ENCODE data around the gene GREM1. TPM values are rescaled to one million over a fixed set of nuclear protein-coding genes. Genes with fewer than 3 reads are reported as not detected.

GREM1 gene
- total and polyA plus RNA-seq, 5 donors = 0.11 to 0.56 (median 0.20) TPM

DNA sequence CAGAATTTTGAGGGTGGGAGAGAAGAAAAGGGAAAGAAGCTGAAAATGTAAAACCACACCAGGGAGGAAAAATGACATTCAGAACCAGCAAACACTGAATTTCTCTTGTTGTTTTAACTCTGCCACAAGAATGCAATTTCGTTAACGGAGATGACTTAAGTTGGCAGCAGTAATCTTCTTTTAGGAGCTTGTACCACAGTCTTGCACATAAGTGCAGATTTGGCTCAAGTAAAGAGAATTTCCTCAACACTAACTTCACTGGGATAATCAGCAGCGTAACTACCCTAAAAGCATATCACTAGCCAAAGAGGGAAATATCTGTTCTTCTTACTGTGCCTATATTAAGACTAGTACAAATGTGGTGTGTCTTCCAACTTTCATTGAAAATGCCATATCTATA is 15.5 kb downstream of the GREM1 start:
- ATAC-seq = no peak
- intact Hi-C loops (cut with DNase I) = loop anchor here in 1 of 4 donors (10.0 kb wide), 1 partner anchor 58 kb away; no protein-coding TSS in a partner anchor
- WGBS = 47% methylated on average over 3 of the region's 3 CpGs
- no peak overlapping the region for H3K27ac ChIP-seq (ENCODE audit: low read length)
- DNase-seq = no peak
- no peak overlapping the region for H3K4me3 ChIP-seq (ENCODE audit: low read length)
- H3K4me1 ChIP-seq (ENCODE audit: control insufficient read depth, insufficient read depth, low read length) = no peaks in the 10 kb centered on the region
- H3K27me3 ChIP-seq (ENCODE audit: control insufficient read depth, insufficient read depth) = no peaks in the 10 kb centered on the region
- H3K9me3 ChIP-seq (ENCODE audit: control insufficient read depth, low read length) = no peaks in the 10 kb centered on the region

DNA sequence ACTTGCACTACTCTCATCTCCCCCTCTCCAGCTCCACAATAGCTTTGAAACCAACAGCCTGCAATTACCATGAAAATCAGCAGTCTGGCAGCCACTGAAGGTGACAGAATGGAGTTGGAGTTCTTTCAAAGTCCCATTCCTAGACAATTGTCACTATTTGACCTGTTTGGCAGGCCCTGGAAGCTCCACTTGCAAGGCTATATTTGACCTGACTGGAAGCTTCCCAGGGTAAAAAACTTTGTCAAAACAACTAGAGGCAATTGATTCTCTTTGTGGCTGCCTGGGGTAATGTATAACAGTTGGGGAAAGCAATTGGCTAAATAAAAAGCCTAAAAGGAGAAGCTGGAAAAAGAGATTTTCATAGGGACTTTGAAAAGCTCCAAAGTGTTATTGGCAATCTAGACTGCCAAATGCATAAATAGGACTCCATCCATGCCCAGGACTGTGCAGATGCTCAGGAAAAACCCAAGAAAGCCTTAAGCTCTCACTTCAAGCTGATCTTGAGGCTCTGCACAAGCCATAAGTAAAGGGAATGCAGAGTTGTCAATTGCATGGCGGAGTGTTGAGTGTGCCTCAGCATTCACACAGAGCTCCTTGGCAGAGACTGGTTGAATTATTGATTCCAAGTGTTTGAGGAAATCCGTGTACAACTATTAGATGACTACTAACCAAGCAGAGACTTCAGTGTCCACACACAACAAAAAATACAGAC is 18.3 kb downstream of the GREM1 start:
- H3K27ac ChIP-seq (ENCODE audit: low read length) = no peak overlapping the region
- H3K27me3 ChIP-seq (ENCODE audit: control insufficient read depth, insufficient read depth) = no peaks in the 10 kb centered on the region
- ATAC-seq (no peak), DNase-seq (no peak)
- intact Hi-C loops (cut with DNase I) = loop anchor here in 1 of 4 donors (10.0 kb wide), 1 partner anchor 61 kb away; no protein-coding TSS in a partner anchor
- peaks cover 4% of the 10 kb centered on the region for H3K9me3 ChIP-seq (ENCODE audit: control insufficient read depth, low read length)
- 77% methylated on average over 2 of the region's 2 CpGs for WGBS
- no peaks in the 10 kb centered on the region for H3K4me1 ChIP-seq (ENCODE audit: control insufficient read depth, insufficient read depth, low read length)
- no peak overlapping the region for H3K4me3 ChIP-seq (ENCODE audit: low read length)

DNA sequence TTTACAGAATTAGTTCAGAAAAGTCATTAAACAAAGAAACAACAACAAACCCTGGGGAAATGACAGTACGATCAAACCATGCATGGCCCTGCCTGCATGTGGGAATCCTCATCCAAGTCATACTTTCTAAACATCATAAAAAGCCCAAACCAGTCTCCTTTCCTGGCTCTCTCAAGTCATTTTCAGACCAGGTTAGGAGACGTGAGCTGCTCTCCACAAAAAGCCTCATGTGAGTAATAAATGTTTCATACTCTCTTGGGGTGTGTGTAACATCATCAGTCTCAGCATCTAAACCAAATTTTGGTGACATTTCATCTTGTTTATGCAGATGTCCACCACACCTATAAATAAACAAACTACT is 18.9 kb downstream of the GREM1 start:
- peaks cover 4% of the 10 kb centered on the region for H3K9me3 ChIP-seq (ENCODE audit: control insufficient read depth, low read length)
- no peak overlapping the region for H3K4me3 ChIP-seq (ENCODE audit: low read length)
- DNase-seq (no peak), ATAC-seq (no peak)
- no peaks in the 10 kb centered on the region for H3K27me3 ChIP-seq (ENCODE audit: control insufficient read depth, insufficient read depth)
- H3K27ac ChIP-seq (ENCODE audit: low read length) = no peak overlapping the region
- H3K4me1 ChIP-seq (ENCODE audit: control insufficient read depth, insufficient read depth, low read length) = no peaks in the 10 kb centered on the region
- intact Hi-C loops (cut with DNase I) = loop anchor here in 1 of 4 donors (10.0 kb wide), 1 partner anchor 62 kb away; no protein-coding TSS in a partner anchor
- 83% methylated on average over 2 of the region's 2 CpGs for WGBS

DNA sequence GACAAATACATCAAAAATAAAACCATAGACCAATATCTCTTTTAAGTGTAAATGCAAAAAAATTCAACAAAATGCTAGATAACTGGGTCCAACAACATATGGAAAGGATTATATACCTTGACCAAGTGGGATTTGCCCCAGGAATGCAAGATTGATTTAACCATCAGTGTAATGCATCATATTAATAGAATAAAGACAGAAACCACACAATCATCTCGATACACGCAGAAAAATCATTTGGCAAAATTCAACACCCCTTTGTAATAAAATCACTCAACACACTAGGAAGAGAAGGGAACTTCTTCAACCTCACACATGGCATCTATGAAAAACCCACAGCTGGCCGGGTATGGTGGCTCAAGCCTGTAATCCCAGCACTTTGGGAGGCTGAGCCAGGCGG is 19.5 kb downstream of the GREM1 start:
- no peaks in the 10 kb centered on the region for H3K27me3 ChIP-seq (ENCODE audit: control insufficient read depth, insufficient read depth)
- H3K4me1 ChIP-seq (ENCODE audit: control insufficient read depth, insufficient read depth, low read length) = no peaks in the 10 kb centered on the region
- intact Hi-C loops (cut with DNase I) = loop anchor here in 1 of 4 donors (10.0 kb wide), 1 partner anchor 63 kb away; no protein-coding TSS in a partner anchor
- DNase-seq = no peak
- WGBS = 91% methylated on average over 4 of the region's 4 CpGs
- peaks cover 4% of the 10 kb centered on the region for H3K9me3 ChIP-seq (ENCODE audit: control insufficient read depth, low read length)
- ATAC-seq = no peak
- H3K4me3 ChIP-seq (ENCODE audit: low read length) = no peak overlapping the region
- no peak overlapping the region for H3K27ac ChIP-seq (ENCODE audit: low read length)

DNA sequence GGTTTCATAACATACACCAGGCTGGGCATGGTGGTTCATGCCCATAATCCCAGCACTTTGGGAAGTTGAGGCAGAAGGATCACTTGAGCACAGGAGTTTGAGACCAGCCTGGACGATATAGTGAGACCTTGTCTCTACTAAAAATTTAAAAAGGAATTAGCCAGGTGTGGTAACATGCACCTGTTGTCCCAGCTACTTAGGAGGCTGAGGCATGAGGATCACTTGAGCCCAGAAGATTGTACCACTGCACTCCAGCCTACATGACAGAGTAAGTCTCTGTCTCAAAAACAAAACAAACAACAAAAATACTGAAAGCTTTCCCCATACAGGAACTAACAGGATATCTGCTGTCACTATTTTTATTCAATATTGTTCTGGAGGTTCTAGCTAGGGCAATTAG is 20.9 kb downstream of the GREM1 start:
- Histone ChIP-seq H3K27ac (ENCODE audit: low read length) (no peak overlapping the region), H3K4me1 (ENCODE audit: control insufficient read depth, insufficient read depth, low read length) (no peaks in the 10 kb centered on the region), H3K4me3 (ENCODE audit: low read length) (no peak overlapping the region), H3K27me3 (ENCODE audit: control insufficient read depth, insufficient read depth) (no peaks in the 10 kb centered on the region), H3K9me3 (ENCODE audit: control insufficient read depth, low read length) (peaks cover 4% of the 10 kb centered on the region)
- ATAC-seq (no peak), DNase-seq (no peak)
- WGBS = 79% methylated on average over 1 of the region's 1 CpG
- intact Hi-C loops (cut with DNase I) = loop anchor here in 1 of 4 donors (10.0 kb wide), 1 partner anchor 64 kb away; no protein-coding TSS in a partner anchor

DNA sequence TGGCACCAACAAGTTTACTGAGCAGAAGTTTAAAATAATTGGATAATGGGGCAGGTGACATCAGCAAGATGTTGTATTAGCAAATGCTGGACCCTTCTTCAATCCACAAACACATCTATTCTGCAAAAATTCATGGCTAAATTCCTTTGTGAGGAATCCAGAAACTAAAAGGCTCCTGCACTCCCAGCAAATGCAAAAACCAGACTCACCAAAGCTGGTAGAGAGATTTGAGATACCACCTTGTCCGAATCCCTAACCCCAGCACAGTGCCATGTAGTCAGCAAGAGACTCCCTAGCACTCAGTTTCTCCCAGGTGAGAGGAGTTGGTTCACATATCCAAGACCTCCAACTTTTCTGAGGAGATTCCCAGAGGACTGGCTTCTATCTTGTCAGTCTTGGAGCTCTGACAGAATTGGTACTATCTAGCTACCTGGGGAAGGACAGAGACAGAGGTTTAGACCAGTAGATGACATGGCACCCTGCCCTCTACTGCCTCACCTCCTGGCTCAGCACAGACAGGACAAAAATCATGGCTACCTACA is 21.8 kb downstream of the GREM1 start:
- DNase-seq (no peak), ATAC-seq (no peak)
- Histone ChIP-seq H3K27me3 (ENCODE audit: control insufficient read depth, insufficient read depth) (no peaks in the 10 kb centered on the region), H3K9me3 (ENCODE audit: control insufficient read depth, low read length) (peaks cover 4% of the 10 kb centered on the region), H3K4me1 (ENCODE audit: control insufficient read depth, insufficient read depth, low read length) (no peaks in the 10 kb centered on the region), H3K4me3 (ENCODE audit: low read length) (no peak overlapping the region), H3K27ac (ENCODE audit: low read length) (no peak overlapping the region)
- intact Hi-C loops (cut with DNase I) = loop anchor here in 1 of 4 donors (10.0 kb wide), 1 partner anchor 65 kb away; no protein-coding TSS in a partner anchor
- 76% methylated on average over 1 of the region's 1 CpG for WGBS

DNA sequence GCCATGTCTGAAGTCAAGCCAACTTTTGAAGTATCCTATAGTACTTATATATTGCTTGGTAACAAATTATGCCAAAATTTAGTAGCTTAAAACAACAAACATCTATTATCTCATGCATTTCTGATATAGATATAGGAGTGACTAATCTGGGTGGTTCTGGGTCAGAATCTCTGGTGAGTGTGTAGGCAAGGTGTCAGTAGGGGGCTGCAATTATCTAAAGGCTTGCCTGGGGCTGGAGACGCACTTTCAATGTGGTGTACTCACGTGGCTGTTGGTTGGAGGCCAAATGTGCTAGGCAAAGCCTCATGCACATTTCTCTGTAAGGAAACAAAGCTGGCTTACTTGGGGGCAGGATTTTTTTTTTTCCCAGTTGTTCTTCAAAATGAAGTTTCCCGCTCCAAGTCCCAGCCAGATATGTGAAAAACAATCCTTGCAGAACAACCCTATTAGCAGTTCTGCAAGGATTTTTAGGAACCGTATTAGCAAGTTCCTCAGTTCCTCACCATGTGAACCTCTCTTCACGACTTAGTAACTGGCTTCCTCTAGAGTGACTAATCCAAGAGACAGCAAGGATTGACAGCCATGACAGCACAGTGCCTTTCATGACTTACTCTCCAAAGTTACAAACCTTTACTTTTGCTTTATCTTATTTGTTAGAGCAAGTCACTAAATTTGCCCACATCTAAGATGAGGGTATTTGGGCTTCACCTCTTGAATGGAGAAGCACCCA is 25.8 kb downstream of the GREM1 start:
- Histone ChIP-seq H3K9me3 (ENCODE audit: control insufficient read depth, low read length) (peaks cover 4% of the 10 kb centered on the region), H3K27me3 (ENCODE audit: control insufficient read depth, insufficient read depth) (no peaks in the 10 kb centered on the region), H3K4me3 (ENCODE audit: low read length) (no peak overlapping the region), H3K4me1 (ENCODE audit: control insufficient read depth, insufficient read depth, low read length) (no peaks in the 10 kb centered on the region), H3K27ac (ENCODE audit: low read length) (no peak overlapping the region)
- ATAC-seq (no peak), DNase-seq (no peak)
- intact Hi-C loops (cut with DNase I) = no loop called here
- 40% methylated on average over 5 of the region's 5 CpGs for WGBS

DNA sequence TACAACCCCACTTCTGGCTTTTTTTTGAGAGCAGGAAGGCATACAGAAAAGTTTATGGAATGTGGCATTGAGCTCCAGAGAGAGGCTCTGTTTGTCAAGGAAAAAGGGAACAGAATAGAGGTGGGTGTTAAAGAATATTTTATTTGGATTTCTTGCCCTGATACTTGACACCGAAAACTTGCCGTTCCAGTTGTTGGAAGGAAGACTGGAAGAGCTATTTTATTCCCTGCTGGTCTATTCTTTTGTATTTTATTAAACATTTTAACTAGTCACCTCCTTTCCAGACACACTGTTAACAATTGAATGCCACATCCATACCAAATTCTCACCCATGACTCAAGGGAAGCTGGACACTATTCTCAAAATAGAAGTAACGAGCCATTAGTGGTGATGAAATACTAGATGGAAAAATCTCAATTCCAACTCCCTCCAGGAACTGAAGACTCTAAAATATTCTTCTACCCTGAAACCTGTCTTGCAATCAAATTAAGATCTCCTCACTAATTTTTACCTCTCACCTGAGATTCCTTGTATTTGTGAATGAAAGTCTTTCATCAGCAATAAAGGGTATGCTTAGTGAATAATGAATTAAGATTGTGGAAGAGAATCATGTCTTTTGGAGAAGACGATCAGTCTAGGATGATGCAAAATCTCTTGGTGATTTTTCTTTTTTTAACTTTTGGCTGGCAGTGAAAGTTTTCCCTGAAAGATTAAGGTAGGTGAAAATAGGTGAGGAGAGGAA is 28.5 kb downstream of the GREM1 start:
- H3K4me3 ChIP-seq (ENCODE audit: low read length) = no peak overlapping the region
- no peak overlapping the region for H3K27ac ChIP-seq (ENCODE audit: low read length)
- WGBS = 90% methylated on average over 4 of the region's 4 CpGs
- DNase-seq (no peak), ATAC-seq (no peak)
- no peaks in the 10 kb centered on the region for H3K27me3 ChIP-seq (ENCODE audit: control insufficient read depth, insufficient read depth)
- no peaks in the 10 kb centered on the region for H3K9me3 ChIP-seq (ENCODE audit: control insufficient read depth, low read length)
- H3K4me1 ChIP-seq (ENCODE audit: control insufficient read depth, insufficient read depth, low read length) = no peaks in the 10 kb centered on the region
- intact Hi-C loops (cut with DNase I) = no loop called here

DNA sequence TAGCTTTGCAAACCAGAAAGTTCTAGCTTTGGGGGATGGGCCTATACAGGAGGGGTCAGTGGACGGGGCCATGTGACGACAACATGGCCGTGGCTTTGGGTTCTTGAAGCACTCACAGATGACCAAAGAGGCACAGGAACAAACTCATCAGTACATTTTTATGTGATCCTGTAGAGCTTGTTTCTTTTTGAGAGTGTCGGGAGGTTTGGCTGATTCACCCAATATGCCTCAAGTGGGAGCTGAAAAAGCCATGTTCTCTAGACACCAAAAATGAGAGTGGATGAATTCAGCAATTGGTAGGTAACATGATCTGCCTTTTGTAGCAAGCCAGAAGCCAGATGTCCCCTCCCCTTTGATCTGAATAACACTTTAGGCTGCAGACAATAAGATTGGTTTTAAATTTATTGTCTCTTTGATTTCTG is 30.1 kb downstream of the GREM1 start:
- no peaks in the 10 kb centered on the region for H3K4me1 ChIP-seq (ENCODE audit: control insufficient read depth, insufficient read depth, low read length)
- H3K9me3 ChIP-seq (ENCODE audit: control insufficient read depth, low read length) = no peaks in the 10 kb centered on the region
- 84% methylated on average over 4 of the region's 4 CpGs for WGBS
- H3K27ac ChIP-seq (ENCODE audit: low read length) = no peak overlapping the region
- H3K27me3 ChIP-seq (ENCODE audit: control insufficient read depth, insufficient read depth) = no peaks in the 10 kb centered on the region
- intact Hi-C loops (cut with DNase I) = no loop called here
- DNase-seq = no peak
- no peak overlapping the region for H3K4me3 ChIP-seq (ENCODE audit: low read length)
- no peak for ATAC-seq

DNA sequence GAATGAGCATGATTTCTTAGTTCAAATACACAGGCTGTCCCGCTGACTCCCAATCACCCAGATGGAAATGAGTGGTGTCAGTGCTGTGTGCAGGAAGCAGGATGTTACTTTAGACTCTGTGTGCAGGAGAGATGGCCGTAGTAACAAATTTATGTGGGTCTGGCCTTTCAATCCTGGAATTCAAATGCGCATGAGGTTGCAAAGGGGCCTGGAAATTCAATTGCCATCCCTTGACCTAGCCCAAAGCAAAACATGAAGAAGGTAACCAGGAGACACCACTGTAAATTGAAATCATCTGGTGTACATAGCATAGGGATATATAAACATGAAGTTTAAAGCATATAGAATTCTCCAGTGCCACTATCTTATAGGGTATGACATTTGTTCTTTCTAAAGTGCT is 33.2 kb downstream of the GREM1 start:
- DNase-seq = no peak
- Histone ChIP-seq H3K27ac (ENCODE audit: low read length) (no peak overlapping the region), H3K9me3 (ENCODE audit: control insufficient read depth, low read length) (no peaks in the 10 kb centered on the region), H3K4me1 (ENCODE audit: control insufficient read depth, insufficient read depth, low read length) (no peaks in the 10 kb centered on the region), H3K27me3 (ENCODE audit: control insufficient read depth, insufficient read depth) (no peaks in the 10 kb centered on the region), H3K4me3 (ENCODE audit: low read length) (no peak overlapping the region)
- intact Hi-C loops (cut with DNase I) = no loop called here
- WGBS = 56% methylated on average over 3 of the region's 3 CpGs
- ATAC-seq = no peak

Data from right cardiac atrium (tissue), 5 donors.